Loucy (cell line): Measurements from ENCODE around the gene ARL10.

ENCODE experiments used
- H2AFZ ChIP-seq: fragments of 200-600 bp; sonication (generic); 2 replicates; pipeline ENCODE4 v1.6.0; 2016; ENCODE audit warnings: antibody characterized with exemption, mild to moderate bottlenecking, low read length, moderate library complexity
- H3F3A ChIP-seq: fragments of 200-600 bp; 2 replicates; pipeline ENCODE4 v1.6.0; 2016; ENCODE audit warnings: antibody characterized with exemption, low read depth, mild to moderate bottlenecking
- H3K27me3 ChIP-seq: fragments of 200-600 bp; sonication (generic); 2 replicates; pipeline ENCODE4 v1.6.1; 2014; ENCODE audit warnings: low read length, mild to moderate bottlenecking; ENCODE audit not compliant: insufficient read depth, poor library complexity, severe bottlenecking
- H3K36me3 ChIP-seq: fragments of 200-600 bp; sonication (generic); 2 replicates; pipeline ENCODE4 v1.6.1; 2016; ENCODE audit warnings: low read length; ENCODE audit not compliant: insufficient read depth
- H3K4me1 ChIP-seq: fragments of 200-600 bp; sonication (generic); 2 replicates; pipeline ENCODE4 v1.5.1; 2014; ENCODE audit warnings: low read length, mild to moderate bottlenecking; ENCODE audit not compliant: insufficient read depth, poor library complexity, severe bottlenecking
- H3K4me2 ChIP-seq: fragments of 200-600 bp; sonication (generic); 2 replicates; pipeline ENCODE4 v1.6.0; 2014; ENCODE audit warnings: antibody characterized with exemption, low read length, low read depth, mild to moderate bottlenecking; ENCODE audit not compliant: poor library complexity, severe bottlenecking
- H3K4me3 ChIP-seq: fragments of 200-600 bp; sonication (generic); 2 replicates; pipeline ENCODE4 v1.5.1; 2014; ENCODE audit warnings: low read length, mild to moderate bottlenecking, mixed read lengths; ENCODE audit not compliant: poor library complexity, severe bottlenecking
- H3K79me2 ChIP-seq: fragments of 200-600 bp; sonication (generic); 2 replicates; pipeline ENCODE4 v1.6.1; 2014; ENCODE audit warnings: low read length; ENCODE audit not compliant: insufficient read depth
- H3K9ac ChIP-seq: fragments of 200-600 bp; sonication (generic); 2 replicates; pipeline ENCODE4 v1.6.0; 2014; ENCODE audit warnings: mild to moderate bottlenecking, low read depth, low read length, moderate library complexity; ENCODE audit not compliant: poor library complexity, severe bottlenecking
- H3K9me2 ChIP-seq: fragments of 200-600 bp; sonication (generic); replicated peaks from 2 replicates; pipeline ENCODE4 v1.6.1; 2016; ENCODE audit warnings: low read depth, low read length, mixed read lengths
- H3K9me3 ChIP-seq: fragments of 200-600 bp; sonication (generic); 2 replicates; pipeline ENCODE4 v1.6.1; 2014; ENCODE audit warnings: mild to moderate bottlenecking, antibody characterized with exemption, low read length, low read depth; ENCODE audit not compliant: insufficient read depth
- H4K20me1 ChIP-seq: fragments of 200-600 bp; sonication (generic); 2 replicates; pipeline ENCODE4 v1.6.0; 2014; ENCODE audit warnings: antibody characterized with exemption, low read length, mild to moderate bottlenecking; ENCODE audit not compliant: insufficient read depth, poor library complexity, severe bottlenecking
- EZH2phosphoT487 ChIP-seq: fragments of 200-600 bp; IDR thresholded peaks from 2 replicates; pipeline ENCODE4 v1.6.1; 2018; ENCODE audit warnings: antibody characterized with exemption, mild to moderate bottlenecking, moderate library complexity, borderline replicate concordance
- TF ChIP-seq, protein P1 (sequence below): fragments of 200-600 bp; sonication (generic); conservative IDR thresholded peaks from 2 replicates; pipeline ENCODE4 v1.5.1; 2014; ENCODE audit warnings: mild to moderate bottlenecking, antibody characterized with exemption, low read length

Gene ARL10

DNA sequence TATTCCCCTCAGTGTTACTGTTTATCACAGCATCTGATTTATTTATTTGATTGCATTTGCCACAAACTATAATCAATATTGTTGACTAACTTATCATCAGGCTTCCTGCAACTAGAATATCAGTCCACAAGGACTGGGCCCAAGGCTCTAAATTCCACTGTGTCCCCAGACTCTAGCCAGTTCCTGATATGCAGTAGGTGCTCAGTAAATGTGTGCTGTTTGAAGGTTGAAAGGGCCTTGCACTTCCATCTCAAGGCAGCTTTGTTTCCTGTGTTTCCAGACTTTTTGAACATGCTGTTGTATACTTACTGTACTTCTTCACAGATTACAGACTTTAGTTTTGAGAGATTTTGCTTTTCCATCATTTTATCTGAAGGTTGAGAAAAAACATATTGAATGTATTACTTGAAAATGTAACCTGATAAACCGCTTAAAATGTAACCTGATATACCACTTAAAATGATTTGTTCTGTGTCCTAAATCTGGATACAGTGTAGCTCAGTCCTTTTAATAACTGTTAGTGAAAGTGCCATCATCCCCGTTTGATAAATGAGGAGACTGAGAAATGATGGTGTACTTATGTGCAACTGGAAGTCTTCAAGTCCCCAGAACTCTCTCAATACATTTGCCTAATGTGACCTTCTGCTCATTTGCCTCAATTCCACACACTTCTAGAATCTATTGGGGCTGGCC, 22.4 kb upstream of the ARL10 start:
- Histone ChIP-seq H3K4me2 (no peak overlapping the region), H3K9me3 (no peaks in the 10 kb centered on the region), H4K20me1 (no peaks in the 10 kb centered on the region), H3K9ac (no peak overlapping the region), H3K4me3 (no peak overlapping the region), H3K36me3 (peaks cover 18% of the 10 kb centered on the region; the same call in 1 of the 2 replicates), H3K9me2 (no peaks in the 10 kb centered on the region), H3K79me2 (no peaks in the 10 kb centered on the region), H2AFZ (no peak overlapping the region), H3K4me1 (no peaks in the 10 kb centered on the region), H3F3A (no peaks in the 10 kb centered on the region), H3K27me3 (no peaks in the 10 kb centered on the region)
- TF ChIP-seq EZH2phosphoT487 = no peak
- TF ChIP-seq, protein P1, sequence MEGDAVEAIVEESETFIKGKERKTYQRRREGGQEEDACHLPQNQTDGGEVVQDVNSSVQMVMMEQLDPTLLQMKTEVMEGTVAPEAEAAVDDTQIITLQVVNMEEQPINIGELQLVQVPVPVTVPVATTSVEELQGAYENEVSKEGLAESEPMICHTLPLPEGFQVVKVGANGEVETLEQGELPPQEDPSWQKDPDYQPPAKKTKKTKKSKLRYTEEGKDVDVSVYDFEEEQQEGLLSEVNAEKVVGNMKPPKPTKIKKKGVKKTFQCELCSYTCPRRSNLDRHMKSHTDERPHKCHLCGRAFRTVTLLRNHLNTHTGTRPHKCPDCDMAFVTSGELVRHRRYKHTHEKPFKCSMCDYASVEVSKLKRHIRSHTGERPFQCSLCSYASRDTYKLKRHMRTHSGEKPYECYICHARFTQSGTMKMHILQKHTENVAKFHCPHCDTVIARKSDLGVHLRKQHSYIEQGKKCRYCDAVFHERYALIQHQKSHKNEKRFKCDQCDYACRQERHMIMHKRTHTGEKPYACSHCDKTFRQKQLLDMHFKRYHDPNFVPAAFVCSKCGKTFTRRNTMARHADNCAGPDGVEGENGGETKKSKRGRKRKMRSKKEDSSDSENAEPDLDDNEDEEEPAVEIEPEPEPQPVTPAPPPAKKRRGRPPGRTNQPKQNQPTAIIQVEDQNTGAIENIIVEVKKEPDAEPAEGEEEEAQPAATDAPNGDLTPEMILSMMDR = no peak

DNA sequence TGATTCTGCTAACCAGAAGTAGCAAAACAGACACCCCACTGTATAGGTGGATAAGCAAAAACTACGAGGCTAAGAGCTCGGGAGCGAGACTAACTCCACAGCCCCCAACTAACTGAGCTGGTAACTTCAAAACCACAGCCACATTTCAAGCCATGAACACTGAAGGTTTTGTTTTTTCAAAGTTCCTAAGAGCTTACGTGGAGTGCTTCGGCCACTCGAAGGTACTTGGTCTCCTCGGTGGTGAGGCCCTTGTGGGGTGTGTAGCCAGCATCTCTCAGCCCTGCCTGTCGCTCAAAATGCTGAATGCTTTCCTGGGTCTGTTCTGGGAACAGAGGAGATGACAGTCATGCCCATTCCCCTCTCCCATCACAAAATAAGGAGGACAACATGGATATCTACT, 14.9 kb upstream of the ARL10 start:
- Histone ChIP-seq H3K4me3 (no peak overlapping the region), H3K9me2 (no peaks in the 10 kb centered on the region), H3K4me1 (no peaks in the 10 kb centered on the region), H4K20me1 (peaks cover 2% of the 10 kb centered on the region), H3K36me3 (peaks cover 58% of the 10 kb centered on the region; the same call in 1 of the 2 replicates), H2AFZ (no peak overlapping the region), H3K9ac (no peak overlapping the region), H3K79me2 (peaks cover 12% of the 10 kb centered on the region; the same call in 1 of the 2 replicates), H3K4me2 (no peak overlapping the region), H3K9me3 (no peaks in the 10 kb centered on the region), H3K27me3 (no peaks in the 10 kb centered on the region), H3F3A (no peaks in the 10 kb centered on the region)
- no peak for TF ChIP-seq EZH2phosphoT487
- TF ChIP-seq, protein P1 = no peak

DNA sequence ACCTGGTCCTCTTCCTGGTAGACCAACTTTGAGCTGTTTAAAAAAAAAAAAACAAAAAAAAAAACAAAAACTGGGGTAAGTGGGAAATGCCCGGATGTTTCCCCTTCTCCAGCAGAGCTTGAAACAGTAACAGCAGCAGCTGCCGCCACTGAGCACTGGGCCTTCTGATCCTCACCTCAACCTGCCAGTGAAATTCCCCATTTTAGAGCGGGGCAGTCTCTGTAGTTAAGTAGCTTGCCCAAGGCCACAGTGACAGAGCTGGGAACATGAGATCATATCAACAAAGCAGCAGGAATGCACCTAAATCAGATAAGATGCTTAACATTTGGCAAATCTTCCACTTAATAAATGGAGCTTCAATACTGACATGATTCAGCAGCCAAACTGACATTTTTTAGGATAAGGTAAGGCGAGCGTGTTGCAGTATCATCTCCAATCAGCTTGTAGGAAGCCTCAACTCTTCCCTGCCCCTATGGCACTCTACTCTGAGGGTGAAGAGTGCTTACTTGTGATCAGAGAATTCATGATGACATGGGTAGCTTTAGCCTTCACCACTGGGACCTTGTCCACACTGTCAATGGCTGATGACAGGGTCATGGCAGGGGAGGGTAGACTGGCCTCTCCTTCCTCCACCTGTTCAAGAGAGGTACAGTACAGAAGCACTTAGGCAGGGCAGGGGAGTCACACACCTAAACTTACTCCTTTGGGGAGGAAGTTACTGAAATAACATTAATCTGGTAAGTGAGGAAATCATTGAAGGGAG, 13.0 kb upstream of the ARL10 start:
- Histone ChIP-seq H3K4me2 (no peak overlapping the region), H3K4me1 (no peaks in the 10 kb centered on the region), H3K9me3 (no peaks in the 10 kb centered on the region), H3K4me3 (no peak overlapping the region), H3K36me3 (peaks cover 45% of the 10 kb centered on the region; the same call in 1 of the 2 replicates), H3K9ac (no peak overlapping the region), H3K79me2 (peaks cover 30% of the 10 kb centered on the region; the same call in 1 of the 2 replicates), H2AFZ (no peak overlapping the region), H3K9me2 (no peaks in the 10 kb centered on the region), H3K27me3 (no peaks in the 10 kb centered on the region), H4K20me1 (peaks cover 9% of the 10 kb centered on the region), H3F3A (no peaks in the 10 kb centered on the region)
- TF ChIP-seq EZH2phosphoT487 = no peak
- TF ChIP-seq, protein P1 = no peak
